SIG-M5 (cell line): ENCODE measurements around the gene MEOX1.
"Not testable (repeated sequence)": the region's sequence is repeated elsewhere in the genome, so short reads cannot be mapped to it uniquely, and the experiment has no call there.

Experiments
- DNase-seq: peaks from one replicate; lab custom pipeline; 2025; lab: John Stamatoyannopoulos, UW

MEOX1 gene

DNA sequence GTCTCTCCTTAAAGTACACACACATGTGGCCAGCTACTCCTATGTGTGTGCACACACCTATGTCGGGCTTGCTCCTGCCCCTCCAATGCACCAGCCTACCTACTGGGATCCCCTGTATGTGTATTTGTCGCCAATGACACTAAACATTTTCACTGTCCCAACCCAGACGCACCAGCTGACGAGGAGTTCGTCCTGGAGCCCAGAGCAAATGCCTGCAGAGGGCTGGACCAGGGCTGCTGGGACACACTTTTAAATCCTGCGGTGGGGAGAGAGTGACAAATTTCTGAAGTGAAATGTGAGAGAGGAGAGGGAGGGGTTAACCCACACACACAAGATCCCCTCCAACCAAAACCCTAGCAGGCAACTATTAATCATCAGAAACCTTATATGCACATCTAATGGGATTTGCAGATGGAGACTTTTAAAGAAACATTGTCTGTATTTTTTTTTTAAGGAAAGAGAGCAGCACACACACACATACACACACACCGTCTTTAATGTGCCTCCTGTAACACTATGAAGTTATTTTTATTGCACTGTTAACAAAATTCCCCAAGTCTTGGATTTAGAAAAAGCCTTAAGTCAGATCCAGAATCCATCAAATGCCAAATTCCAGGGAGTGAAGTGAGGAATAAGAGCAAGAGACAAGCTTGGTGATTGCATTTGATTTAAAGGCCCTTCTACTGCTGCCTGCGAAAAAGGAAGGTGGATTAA lies at the start of gene MEOX1:
Gene MEOX1, minus strand, starts transcription at position 224 of the 714 bp plus-strand sequence. CDS start 388 bp downstream, outside the sequence.
- DNase-seq = no peak

GRCh38 chr17:43710101-43710500 lies 48.4 kb upstream of the MEOX1 start:
- DNase-seq = no peak

- no peak for DNase-seq
Observed at GRCh38 chr17:43709210-43709609, 47.5 kb upstream of the MEOX1 start.

DNA sequence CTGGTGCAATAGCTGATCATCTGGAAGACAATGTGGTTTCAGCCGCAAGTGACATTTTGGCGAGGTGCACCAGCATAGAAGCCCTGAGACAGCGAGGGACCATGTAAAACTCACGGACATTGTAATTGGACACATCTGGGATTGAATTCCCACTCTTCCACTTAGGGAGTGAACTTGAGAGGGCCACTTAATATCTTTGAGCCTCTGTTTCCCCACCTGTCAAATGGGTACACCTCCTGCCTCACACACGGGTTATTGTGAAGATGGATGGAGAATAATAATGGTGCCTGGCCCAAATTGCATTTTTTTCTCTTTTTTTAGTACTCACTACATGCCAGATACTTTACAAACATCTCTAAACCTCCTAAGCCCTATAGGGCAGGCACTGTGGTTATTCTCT lies 45.5 kb upstream of the MEOX1 start:
- no peak for DNase-seq

DNA sequence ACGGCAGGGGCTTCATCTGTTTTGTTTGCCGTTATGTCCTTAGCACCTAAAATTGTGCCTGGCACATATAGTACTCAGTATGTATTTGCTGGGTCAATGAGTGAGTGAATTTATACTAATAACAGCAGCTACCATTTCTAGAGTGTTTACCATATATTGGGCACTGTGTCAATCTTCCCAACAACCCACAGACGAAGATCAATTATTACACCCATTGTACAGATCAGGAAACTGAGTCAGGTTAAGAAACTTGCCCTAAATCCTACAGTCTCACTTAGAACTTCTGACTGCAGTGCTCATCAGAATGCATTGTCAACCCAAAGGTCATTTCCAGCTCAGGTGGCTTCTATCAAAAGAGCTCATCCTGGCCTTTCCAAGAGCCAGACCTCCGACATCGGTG lies 44.5 kb upstream of the MEOX1 start:
- DNase-seq = no peak

GRCh38 chr17:43703630-43704029 lies 41.9 kb upstream of the MEOX1 start:
- no peak for DNase-seq

- DNase-seq = no peak
Observed at GRCh38 chr17:43702637-43703036, 40.9 kb upstream of the MEOX1 start.

DNA sequence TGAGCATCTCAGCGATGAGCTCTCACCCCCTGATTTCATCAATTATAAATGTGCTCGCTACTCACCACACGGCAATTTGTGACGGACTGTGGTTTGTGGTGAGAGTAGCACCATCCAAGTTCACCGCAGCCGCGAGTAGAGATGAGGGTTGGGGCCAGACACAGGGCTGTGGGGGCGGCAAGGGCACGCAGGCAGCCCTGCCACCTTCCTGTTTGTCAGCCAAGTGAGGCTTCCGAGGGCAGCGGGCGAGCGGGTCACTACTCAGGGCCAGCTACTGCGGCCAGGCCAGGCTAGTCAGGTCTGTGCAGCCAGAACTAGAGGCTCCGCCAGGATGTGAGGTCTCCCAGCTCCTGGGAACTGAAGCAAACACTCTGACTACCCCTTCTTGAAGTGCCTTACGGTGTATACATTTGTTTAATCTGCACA lies 39.6 kb upstream of the MEOX1 start:
- no peak for DNase-seq

- DNase-seq = no peak
Observed at GRCh38 chr17:43699438-43699756, 37.7 kb upstream of the MEOX1 start.

DNA sequence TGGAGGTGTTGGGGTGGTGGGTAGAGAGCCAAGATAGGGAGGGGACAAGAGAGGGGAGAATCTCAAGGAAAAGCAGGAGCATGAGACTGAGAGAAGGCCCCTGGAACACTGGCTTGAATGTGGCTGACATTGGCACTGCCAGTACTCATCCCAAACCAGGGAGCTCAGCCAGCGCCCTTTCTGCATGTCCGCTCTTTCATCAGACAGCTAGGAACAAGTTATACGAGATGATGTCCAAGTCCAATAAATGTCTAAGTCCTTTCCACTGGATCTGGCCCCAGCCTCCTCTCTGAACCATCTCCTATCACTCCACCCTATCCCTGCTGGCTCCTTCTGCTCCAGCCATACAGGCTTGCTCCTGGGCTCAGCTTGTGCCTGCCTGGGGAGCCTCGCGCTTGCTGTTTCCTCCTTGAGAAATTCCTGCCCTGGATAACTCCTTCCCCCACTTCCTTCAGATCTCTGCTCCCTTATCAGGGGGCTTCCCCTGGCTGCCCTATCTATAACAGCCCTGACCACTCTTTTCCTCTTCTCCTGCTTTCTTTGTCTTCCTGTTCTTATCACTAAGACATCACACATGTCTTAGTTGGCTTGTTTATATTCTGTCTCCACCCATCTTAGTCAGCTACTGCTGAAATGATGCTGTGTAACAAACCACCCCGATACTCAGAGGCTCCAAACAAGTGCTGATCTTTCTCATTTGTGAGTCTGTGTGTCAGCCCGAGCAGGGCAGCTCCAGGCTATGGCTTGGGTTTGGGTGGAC lies 37.1 kb upstream of the MEOX1 start:
- DNase-seq = no peak

GRCh38 chr17:43697937-43698336 lies 36.2 kb upstream of the MEOX1 start:
- DNase-seq = no peak

- no peak for DNase-seq
Observed at GRCh38 chr17:43696891-43697290, 35.2 kb upstream of the MEOX1 start.

DNA sequence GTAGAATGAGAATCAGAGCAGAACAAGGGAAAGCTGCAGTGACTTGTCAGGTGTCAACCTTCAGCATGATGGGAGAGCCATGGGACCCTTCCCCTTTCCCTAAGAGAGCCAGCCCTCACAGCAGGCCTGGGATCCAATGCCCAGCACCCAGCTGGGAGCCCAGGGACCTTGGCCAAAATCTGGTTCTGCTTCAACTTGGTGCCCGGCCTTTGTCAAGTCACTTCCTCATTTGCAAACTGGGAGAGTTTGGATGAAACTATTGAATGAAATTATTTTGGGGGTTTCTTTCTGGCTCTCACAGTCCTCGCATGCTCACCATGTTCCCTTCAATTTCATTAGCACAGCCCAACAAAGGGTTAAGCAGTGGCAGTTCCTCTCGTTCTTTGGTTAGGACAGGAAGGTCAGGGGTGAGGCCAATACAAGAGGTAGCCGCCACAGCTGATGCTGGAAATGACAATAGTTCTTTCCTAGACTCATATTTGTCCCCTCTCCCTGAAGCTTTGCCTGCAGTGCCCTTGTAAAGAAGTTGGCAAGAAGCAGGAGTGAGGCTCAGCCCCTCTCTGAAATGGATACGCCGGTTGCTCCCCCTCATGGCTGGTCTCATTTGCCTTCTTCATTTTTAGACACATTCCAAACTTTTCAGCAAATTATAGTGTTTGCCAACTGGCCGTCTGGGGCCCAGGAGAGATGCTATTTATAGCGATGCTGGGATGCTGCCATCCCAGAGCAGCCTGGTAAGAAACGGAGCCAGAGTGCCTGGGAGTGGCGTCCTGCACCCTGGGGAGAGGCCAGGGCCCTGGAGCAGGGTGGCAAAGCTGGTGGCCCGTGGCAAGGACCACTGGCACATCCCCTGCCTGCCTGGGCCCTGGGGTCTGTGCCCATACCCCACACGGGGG lies 34.5 kb upstream of the MEOX1 start:
- no peak for DNase-seq

DNA sequence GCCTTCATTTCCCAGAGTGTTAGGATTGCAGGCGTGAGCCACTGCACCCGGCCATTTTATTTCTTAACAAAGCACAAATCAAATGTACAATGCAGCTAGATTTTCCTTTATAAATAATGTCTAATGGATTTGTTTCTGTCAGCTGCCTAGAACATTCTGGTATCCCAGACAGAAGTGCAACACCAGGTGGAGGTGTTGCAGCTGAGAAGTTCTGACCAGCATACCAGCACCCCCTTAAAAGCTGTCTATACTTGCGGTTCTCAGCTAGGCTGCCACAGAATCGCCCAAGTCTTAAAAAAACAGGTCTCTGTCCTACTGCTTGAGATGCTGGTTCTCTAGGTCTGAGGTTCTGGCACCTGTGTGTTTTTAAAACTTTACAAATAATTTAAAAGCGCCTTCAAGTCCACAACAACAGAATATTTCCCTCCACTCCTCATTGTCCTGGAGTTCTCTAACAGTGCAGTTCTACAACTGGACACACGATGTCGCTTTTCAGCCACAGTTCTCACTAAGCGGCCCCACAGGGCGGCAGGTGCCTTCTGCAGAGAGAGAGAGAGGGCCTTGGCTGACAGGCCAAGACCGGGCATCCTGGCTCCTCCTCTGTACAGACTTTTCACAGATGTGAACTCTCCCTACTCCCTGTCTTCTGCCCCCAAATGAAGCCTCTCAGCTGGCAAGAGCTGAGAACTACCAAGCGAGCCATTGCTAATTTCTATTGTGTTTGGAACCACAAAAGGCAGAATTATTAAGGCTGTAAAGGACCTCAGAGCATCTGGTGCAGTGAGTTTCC lies 32.6 kb upstream of the MEOX1 start:
- no peak for DNase-seq

DNA sequence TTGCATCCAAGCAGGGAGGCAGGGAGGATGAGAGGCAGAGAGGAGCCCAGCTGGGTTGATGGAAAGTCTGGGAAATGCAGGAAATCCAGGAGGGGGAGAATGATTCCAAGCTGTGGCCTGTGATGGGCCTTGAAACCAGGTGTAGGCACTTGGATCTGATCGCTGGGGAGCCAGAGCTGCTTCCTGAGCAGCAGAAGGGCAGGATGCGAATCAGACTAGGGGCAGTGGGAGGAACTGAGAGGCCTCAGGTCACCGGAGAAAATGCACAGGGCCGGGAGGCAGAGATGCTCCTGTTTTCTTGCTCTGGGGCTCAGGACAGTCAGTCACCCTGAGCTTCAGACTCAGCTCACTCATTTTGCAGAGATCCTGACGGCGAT lies 29.6 kb upstream of the MEOX1 start:
- DNase-seq = no peak

GRCh38 chr17:43690624-43691316 lies 29.0 kb upstream of the MEOX1 start:
- DNase-seq = no peak

DNA sequence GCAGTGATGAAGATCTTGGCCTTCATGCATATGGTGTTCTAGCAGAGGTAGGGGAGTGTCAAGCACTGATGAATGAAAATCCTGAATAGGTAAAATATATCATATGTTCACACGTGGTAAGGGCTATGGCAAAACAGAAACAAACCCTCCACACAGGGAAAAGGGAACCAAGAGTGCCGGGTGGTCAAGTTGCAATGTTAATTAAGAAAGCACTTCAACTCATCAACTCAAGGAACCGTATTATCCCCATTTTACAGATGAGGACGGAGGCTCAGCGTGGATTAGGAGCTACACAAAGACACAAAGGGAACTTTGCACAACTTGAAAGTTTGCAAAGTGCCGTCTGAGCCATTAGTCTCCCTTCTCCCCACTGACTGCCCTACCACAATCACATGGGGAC lies 28.1 kb upstream of the MEOX1 start:
- no peak for DNase-seq

DNA sequence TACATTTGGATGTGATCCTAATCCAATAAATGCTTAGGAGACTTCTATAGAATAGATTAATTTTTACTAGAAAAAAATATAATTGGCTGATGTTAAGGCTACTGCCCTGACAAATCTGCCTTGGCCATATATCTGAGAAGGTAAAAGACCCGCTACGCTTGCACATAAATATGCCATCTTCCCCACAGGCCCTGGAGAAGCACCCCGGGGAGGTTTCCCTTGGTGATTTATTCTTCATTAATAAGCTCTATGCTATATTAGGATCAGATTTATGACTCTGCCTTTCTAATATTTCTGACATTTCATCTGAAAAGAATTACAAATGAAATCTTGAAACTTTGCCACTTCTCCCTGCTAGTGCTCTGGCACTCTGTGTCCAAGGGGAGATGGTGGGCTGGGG lies 27.4 kb upstream of the MEOX1 start:
- DNase-seq = no peak

GRCh38 chr17:43686957-43687356 lies 25.2 kb upstream of the MEOX1 start:
- not testable (repeated sequence) for DNase-seq

DNA sequence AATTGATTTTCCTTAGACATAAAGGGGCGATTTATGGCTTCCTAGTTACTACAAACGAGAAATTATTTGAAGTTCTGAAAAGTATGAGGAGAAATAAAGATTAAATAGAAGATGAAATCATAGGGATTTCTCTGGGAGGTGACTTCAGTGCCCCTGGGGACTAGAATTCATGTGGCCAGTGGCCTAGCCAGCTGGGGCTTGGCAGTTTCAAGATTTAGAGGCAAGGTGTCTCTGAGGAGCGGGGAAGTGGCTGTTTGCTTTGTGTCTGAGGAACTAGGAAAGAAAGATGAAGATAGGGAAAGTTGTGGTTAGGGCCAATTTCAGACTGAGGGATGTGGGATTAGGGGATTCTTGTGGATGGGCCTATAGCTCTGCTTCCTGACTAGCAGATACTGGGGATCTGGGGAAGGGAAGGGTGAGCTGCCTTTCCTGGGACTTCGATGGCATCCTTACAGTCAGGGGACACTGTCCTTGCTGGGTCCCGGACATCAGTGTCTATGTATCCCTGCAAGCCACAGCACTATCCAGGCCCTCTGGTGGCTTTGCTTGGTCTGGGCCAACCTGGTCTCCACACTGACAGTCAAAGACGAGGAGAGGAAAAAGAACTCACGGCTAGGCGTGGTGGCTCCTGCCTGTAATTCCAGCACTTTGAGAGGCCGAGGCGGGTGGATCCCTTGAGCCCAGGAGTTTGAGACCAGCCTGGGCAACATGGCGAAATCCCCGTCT lies 22.4 kb upstream of the MEOX1 start:
- no peak for DNase-seq

- no peak for DNase-seq
Observed at GRCh38 chr17:43680461-43680860, 18.7 kb upstream of the MEOX1 start.
